Activated naive CD4-positive, alpha-beta T cell treated with anti-CD3 and anti-CD28 coated beads, Interleukin-2, amount 10 ng/mL, durations not matched to agents 7 days and 5 days (primary cell): ENCODE measurements around the gene RLBP1.

Experiments
- CTCF ChIA-PET: fragments of 350-600 bp; sonication (Branson Sonifier 250); formaldehyde crosslinking; loops from one replicate; lab custom pipeline; 2021; ENCODE audit warnings: antibody characterized with exemption; lab: Charles Lee
- DNase-seq: peaks from one replicate; pipeline ENCODE4 v3.0.0-alpha.2; 2020
- H3K27ac Mint-ChIP-seq: one replicate; pipeline ENCODE4 v1.8.0; 2021; ENCODE audit warnings: mild to moderate bottlenecking, moderate library complexity, mixed read lengths
- H3K27me3 Mint-ChIP-seq: one replicate; pipeline ENCODE4 v1.8.0; 2021; ENCODE audit warnings: mild to moderate bottlenecking, mixed read lengths
- H3K36me3 Mint-ChIP-seq: one replicate; pipeline ENCODE4 v1.8.0; 2021; ENCODE audit warnings: mixed read lengths
- H3K4me1 Mint-ChIP-seq: one replicate; pipeline ENCODE4 v1.8.0; 2021; ENCODE audit warnings: mixed read lengths
- H3K4me3 Mint-ChIP-seq: one replicate; pipeline ENCODE4 v1.8.0; 2021; ENCODE audit warnings: mild to moderate bottlenecking, moderate library complexity, mixed read lengths
- H3K9me3 Mint-ChIP-seq: one replicate; pipeline ENCODE4 v1.8.0; 2021; ENCODE audit warnings: mixed read lengths

The RLBP1 gene

DNA sequence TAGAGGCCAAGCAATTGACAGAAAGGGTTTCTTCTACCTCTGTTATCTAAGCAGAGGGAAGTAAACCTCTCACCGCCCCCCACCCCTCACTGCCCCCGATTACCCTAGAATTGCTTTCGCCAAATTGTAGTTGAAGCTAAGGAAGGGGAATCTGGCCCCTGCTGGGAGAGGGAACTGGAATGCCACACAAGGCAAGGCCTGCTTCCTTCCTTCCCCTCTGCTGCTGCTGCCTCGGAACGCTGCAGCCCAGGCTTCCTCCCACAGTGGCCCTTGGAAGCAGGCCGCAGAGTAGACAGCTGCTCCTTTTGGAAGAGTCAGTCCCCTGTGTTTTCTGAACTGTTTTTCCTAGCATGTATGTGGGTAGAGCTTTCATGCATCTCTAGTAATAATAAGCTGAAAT is 21.6 kb downstream of the RLBP1 start:
- Mint-ChIP-seq H3K27me3 (no peaks in the 10 kb centered on the region), H3K9me3 (no peaks in the 10 kb centered on the region), H3K4me3 (no peak overlapping the region), H3K27ac (no peak overlapping the region), H3K4me1 (peaks cover 19% of the 10 kb centered on the region), H3K36me3 (peaks cover 19% of the 10 kb centered on the region)
- CTCF ChIA-PET, result interaction anchor here (1.5 kb wide), 1 partner anchor 20 kb away, joined by 5 read pairs; no protein-coding TSS in a partner anchor
- DNase-seq, result no peak

DNA sequence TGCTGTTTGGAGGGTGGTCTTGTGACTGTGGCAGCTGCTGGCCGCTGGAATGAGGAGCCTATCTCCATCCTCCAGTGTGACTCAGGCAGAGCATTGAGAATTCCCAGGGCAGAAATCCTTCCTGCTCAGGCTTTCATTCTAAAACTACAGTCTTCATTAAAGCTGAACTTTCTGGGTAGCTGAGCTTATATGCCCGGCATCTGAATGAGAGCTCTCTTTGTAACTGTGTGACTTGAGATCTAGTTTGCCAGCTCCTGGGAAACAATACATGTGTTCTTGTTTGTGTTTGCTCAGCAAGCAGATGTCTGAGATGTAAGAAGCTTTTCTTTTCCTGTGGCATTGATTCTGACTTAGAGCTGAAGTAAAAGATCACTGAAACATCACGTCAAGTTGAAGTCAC is 22.4 kb downstream of the RLBP1 start:
- no peaks in the 10 kb centered on the region for H3K9me3 Mint-ChIP-seq
- CTCF ChIA-PET, result interaction anchor here (0.9 to 1.9 kb wide), 4 partner anchors 8 to 294 kb away, joined by 3 to 9 read pairs (median 4); no protein-coding TSS in a partner anchor
- H3K27me3 Mint-ChIP-seq, result no peaks in the 10 kb centered on the region
- no peak overlapping the region for H3K4me3 Mint-ChIP-seq
- peaks cover 12% of the 10 kb centered on the region for H3K4me1 Mint-ChIP-seq
- DNase-seq, result no peak
- H3K36me3 Mint-ChIP-seq, result peaks cover 23% of the 10 kb centered on the region
- no peak overlapping the region for H3K27ac Mint-ChIP-seq

- H3K27me3 Mint-ChIP-seq, result no peaks in the 10 kb centered on the region
- CTCF ChIA-PET, result interaction anchor here (0.9 to 1.9 kb wide), 3 partner anchors 8 to 293 kb away, joined by 3 to 9 read pairs (median 4); no protein-coding TSS in a partner anchor
- H3K27ac Mint-ChIP-seq, result no peak overlapping the region
- H3K4me3 Mint-ChIP-seq, result no peak overlapping the region
- H3K36me3 Mint-ChIP-seq, result peaks cover 26% of the 10 kb centered on the region
- no peak for DNase-seq
- H3K9me3 Mint-ChIP-seq, result no peaks in the 10 kb centered on the region
- peaks cover 5% of the 10 kb centered on the region for H3K4me1 Mint-ChIP-seq
Measured at GRCh38 chr15:89198196-89198595, 23.2 kb downstream of the RLBP1 start.

DNA sequence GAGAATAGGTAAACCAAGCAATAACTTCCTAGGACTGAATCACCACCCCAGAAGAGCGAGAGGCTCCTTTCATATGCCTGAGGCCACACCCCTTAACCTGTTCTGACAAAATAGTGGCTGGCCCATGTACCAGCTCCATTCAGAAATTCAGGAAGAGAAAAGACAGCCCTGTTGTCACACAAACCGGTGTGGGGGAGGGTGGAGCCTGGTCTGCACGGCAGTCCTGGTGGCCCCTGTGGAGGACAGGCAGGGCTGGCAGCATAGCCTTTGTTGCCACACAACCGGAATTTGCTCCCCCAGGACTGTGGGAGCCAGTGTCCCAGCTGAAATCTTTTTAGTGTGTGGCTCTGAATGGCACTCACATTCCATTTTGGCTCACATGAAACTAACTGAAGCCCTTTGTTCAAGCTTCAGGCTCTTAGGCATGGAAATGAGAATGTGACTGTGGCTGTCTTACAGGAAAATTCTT is 23.8 kb downstream of the RLBP1 start:
- H3K4me3 Mint-ChIP-seq, result no peak overlapping the region
- H3K27me3 Mint-ChIP-seq, result no peaks in the 10 kb centered on the region
- no peak for DNase-seq
- H3K9me3 Mint-ChIP-seq, result no peaks in the 10 kb centered on the region
- peak overlapping the region; percentile 30 for H3K27ac Mint-ChIP-seq
- H3K36me3 Mint-ChIP-seq, result peaks cover 32% of the 10 kb centered on the region
- peaks cover 4% of the 10 kb centered on the region for H3K4me1 Mint-ChIP-seq
- CTCF ChIA-PET, result interaction anchor here (1.9 to 2.0 kb wide), 2 partner anchors 9 to 140 kb away, joined by 6 to 9 read pairs; no protein-coding TSS in a partner anchor

- Mint-ChIP-seq H3K36me3 (peaks cover 31% of the 10 kb centered on the region), H3K9me3 (no peaks in the 10 kb centered on the region), H3K4me3 (no peak overlapping the region), H3K27me3 (no peaks in the 10 kb centered on the region), H3K27ac (peak overlapping the region; percentile 30), H3K4me1 (peaks cover 4% of the 10 kb centered on the region)
- DNase-seq, result no peak
- CTCF ChIA-PET, result interaction anchor here (0.6 to 2.0 kb wide), 3 partner anchors 10 to 140 kb away, joined by 3 to 9 read pairs (median 6); no protein-coding TSS in a partner anchor
Measured at GRCh38 chr15:89196994-89197393, 24.4 kb downstream of the RLBP1 start.

DNA sequence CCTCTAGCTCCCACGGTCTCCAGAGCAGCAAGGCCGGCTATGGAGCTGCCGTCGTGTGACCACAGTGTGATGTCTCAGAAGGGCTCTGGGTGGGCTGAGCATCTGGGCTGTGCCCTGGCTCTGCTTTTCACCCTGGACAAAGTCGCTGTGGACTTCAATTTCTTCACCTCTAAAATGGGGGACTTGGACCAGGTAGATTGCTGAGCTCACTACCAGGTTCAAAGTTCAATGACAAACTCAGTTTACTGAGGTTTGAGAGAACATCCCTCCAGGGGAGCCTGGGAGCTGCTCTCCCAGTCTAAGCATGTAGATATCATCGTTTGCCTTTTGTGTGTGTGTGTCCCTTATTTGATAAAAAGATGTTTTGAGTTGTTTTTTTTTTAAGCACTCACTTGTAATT is 25.1 kb downstream of the RLBP1 start:
- CTCF ChIA-PET, result interaction anchor here (1.0 to 3.0 kb wide), 4 partner anchors 10 to 139 kb away, joined by 3 to 13 read pairs (median 6); no protein-coding TSS in a partner anchor
- Mint-ChIP-seq H3K4me1 (peaks cover 4% of the 10 kb centered on the region), H3K27ac (no peak overlapping the region)

DNA sequence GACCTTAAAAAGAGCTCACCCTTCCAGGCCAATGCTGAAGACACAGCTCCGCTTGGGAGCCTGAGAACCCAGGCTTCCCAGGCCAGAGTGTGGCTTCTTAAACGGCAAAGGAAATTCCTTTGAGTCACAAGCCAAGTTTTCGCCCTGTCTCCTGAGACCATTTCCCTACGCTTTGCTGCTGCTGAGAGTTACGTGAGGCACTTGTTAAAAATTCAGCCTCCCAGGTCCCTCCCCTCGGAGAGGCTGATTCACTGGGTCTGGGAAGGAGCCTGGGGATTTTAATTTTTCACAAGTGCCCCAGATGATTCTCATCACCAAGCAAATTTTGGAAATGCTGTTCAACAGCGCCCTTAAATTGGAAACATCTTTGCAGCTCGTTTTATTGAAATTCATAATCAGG is 25.5 kb downstream of the RLBP1 start:
- H3K4me1 Mint-ChIP-seq, result peaks cover 4% of the 10 kb centered on the region
- H3K36me3 Mint-ChIP-seq, result peaks cover 34% of the 10 kb centered on the region
- no peak for DNase-seq
- CTCF ChIA-PET, result interaction anchor here (1.0 to 3.0 kb wide), 5 partner anchors 11 to 138 kb away, joined by 3 to 13 read pairs (median 6); no protein-coding TSS in a partner anchor
- no peaks in the 10 kb centered on the region for H3K27me3 Mint-ChIP-seq
- no peaks in the 10 kb centered on the region for H3K9me3 Mint-ChIP-seq
- H3K4me3 Mint-ChIP-seq, result no peak overlapping the region
- no peak overlapping the region for H3K27ac Mint-ChIP-seq

More for the DNA sequence above, 25.1 kb downstream of the RLBP1 start:
- DNase-seq, result no peak
- no peak overlapping the region for H3K4me3 Mint-ChIP-seq
- no peaks in the 10 kb centered on the region for H3K27me3 Mint-ChIP-seq
- no peaks in the 10 kb centered on the region for H3K9me3 Mint-ChIP-seq
- peaks cover 31% of the 10 kb centered on the region for H3K36me3 Mint-ChIP-seq

GRCh38 chr15:89194608-89195007 is 26.8 kb downstream of the RLBP1 start:
- peaks cover 4% of the 10 kb centered on the region for H3K4me1 Mint-ChIP-seq
- no peaks in the 10 kb centered on the region for H3K27me3 Mint-ChIP-seq
- H3K36me3 Mint-ChIP-seq, result peaks cover 35% of the 10 kb centered on the region
- no peak for DNase-seq
- no peaks in the 10 kb centered on the region for H3K9me3 Mint-ChIP-seq
- H3K4me3 Mint-ChIP-seq, result no peak overlapping the region
- H3K27ac Mint-ChIP-seq, result no peak overlapping the region
- CTCF ChIA-PET, result interaction anchor here (1.4 to 3.0 kb wide), 4 partner anchors 12 to 23 kb away, joined by 4 to 13 read pairs (median 6); no protein-coding TSS in a partner anchor

DNA sequence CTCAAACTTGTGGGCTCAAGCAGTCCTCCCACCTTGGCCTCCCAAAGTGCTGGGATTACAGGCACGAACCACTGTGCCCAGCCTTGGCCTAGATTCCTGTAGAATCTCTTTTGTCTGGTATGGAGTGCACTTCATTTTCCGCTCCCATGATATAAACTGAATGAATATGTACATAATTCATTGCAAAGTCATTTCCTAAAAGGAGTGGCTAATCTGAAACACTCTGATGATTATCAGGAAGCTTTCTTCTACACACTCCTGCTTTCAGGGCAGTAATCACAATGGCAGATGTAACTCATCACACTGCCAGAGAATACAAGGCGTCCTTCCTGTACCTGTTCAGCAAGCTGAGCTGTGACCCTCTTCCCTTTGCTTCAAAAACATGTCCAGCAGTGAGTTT is 28.6 kb downstream of the RLBP1 start:
- DNase-seq, result no peak
- Mint-ChIP-seq H3K9me3 (no peaks in the 10 kb centered on the region), H3K4me1 (peaks cover 4% of the 10 kb centered on the region), H3K4me3 (no peak overlapping the region), H3K27me3 (no peaks in the 10 kb centered on the region), H3K27ac (no peak overlapping the region), H3K36me3 (peaks cover 39% of the 10 kb centered on the region)
- CTCF ChIA-PET, result interaction anchor here (0.9 to 1.7 kb wide), 4 partner anchors 14 to 135 kb away, joined by 4 to 6 read pairs (median 4); no protein-coding TSS in a partner anchor

GRCh38 chr15:89192136-89192535 is 29.2 kb downstream of the RLBP1 start:
- peaks cover 36% of the 10 kb centered on the region for H3K36me3 Mint-ChIP-seq
- H3K27ac Mint-ChIP-seq, result no peak overlapping the region
- H3K4me3 Mint-ChIP-seq, result no peak overlapping the region
- peaks cover 1% of the 10 kb centered on the region for H3K4me1 Mint-ChIP-seq
- H3K27me3 Mint-ChIP-seq, result no peaks in the 10 kb centered on the region
- CTCF ChIA-PET, result interaction anchor here (0.9 to 1.7 kb wide), 3 partner anchors 14 to 134 kb away, joined by 4 to 6 read pairs (median 4); no protein-coding TSS in a partner anchor
- no peak for DNase-seq
- H3K9me3 Mint-ChIP-seq, result no peaks in the 10 kb centered on the region

DNA sequence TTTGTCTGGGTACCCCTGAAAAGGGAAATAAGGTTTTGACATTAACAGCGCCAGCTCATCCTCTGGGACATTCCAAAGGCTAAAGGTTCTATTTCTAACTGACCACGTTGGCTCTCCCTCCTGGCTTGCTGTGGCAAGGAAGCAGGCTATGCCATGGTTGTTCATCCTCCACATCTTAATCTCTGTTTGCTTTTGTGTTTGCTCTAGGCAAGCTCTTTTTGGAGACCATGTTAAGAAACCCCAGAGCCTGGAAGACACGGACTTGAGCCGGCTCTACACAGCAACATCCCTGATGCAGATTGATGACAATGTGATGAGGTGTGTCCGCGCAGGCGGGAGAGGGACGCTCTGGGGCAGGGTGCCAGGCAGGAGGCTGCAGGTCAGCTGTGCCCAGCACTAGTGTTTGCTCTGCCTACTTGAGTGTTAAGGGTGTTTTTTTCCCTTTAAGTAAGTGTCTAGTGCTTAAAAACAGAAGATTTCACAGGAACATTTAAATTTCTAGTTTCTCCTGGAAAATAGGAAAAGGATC is 33.3 kb downstream of the RLBP1 start:
- no peak for DNase-seq
- Mint-ChIP-seq H3K4me3 (no peak overlapping the region), H3K4me1 (no peaks in the 10 kb centered on the region), H3K9me3 (no peaks in the 10 kb centered on the region), H3K27ac (no peak overlapping the region), H3K27me3 (no peaks in the 10 kb centered on the region), H3K36me3 (peaks cover 27% of the 10 kb centered on the region)
- CTCF ChIA-PET, result interaction anchor here (1.4 to 1.5 kb wide), 2 partner anchors 10 to 19 kb away, joined by 4 to 10 read pairs; no protein-coding TSS in a partner anchor

- DNase-seq, result no peak
- no peaks in the 10 kb centered on the region for H3K4me1 Mint-ChIP-seq
- H3K27me3 Mint-ChIP-seq, result no peaks in the 10 kb centered on the region
- peaks cover 22% of the 10 kb centered on the region for H3K36me3 Mint-ChIP-seq
- no peaks in the 10 kb centered on the region for H3K9me3 Mint-ChIP-seq
- no peak overlapping the region for H3K4me3 Mint-ChIP-seq
- CTCF ChIA-PET, result interaction anchor here (1.4 to 1.5 kb wide), 3 partner anchors 10 to 19 kb away, joined by 4 to 10 read pairs (median 4); no protein-coding TSS in a partner anchor
- no peak overlapping the region for H3K27ac Mint-ChIP-seq
Measured at GRCh38 chr15:89187301-89187985, 33.9 kb downstream of the RLBP1 start.

- no peak for DNase-seq
- CTCF ChIA-PET, result interaction anchor here (1.4 to 1.5 kb wide), 2 partner anchors 15 to 20 kb away, joined by 4 read pairs; no protein-coding TSS in a partner anchor
- H3K4me1 Mint-ChIP-seq, result no peaks in the 10 kb centered on the region
- no peaks in the 10 kb centered on the region for H3K9me3 Mint-ChIP-seq
- H3K27ac Mint-ChIP-seq, result no peak overlapping the region
- peaks cover 22% of the 10 kb centered on the region for H3K36me3 Mint-ChIP-seq
- H3K27me3 Mint-ChIP-seq, result no peaks in the 10 kb centered on the region
- H3K4me3 Mint-ChIP-seq, result no peak overlapping the region
Measured at GRCh38 chr15:89186803-89187202, 34.6 kb downstream of the RLBP1 start.

DNA sequence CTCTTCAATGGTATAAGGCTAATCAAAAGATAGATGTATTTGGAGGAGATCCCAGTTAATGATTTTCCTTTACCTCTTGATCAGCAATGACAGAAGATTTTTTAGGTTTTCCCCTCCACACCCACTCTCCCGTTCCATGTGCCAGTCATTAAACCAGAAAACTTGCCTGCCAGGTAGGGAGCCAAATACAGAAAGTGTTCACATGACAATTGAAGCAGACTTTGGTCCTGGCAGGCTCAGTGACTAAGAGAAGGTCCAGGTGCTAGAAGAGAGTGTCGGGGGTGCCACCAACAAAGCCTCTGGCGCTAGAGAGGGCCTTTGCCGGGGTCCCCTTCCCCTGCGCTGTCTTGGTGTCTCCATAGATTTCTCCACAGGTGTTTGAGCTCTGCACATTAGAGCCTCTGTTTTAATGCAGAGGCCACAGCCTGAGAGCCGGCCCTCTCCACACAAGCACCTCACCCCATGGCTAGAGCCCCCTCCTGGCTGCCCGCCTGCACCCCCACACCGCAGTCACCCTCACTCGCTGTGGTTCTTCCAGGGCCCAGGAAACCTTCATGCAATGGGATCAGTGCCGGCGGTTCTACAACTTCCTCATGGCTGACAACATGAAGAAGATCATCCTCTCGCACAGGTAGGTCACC is 36.4 kb downstream of the RLBP1 start:
- no peaks in the 10 kb centered on the region for H3K27me3 Mint-ChIP-seq
- CTCF ChIA-PET, result no interaction called here
- no peaks in the 10 kb centered on the region for H3K9me3 Mint-ChIP-seq
- peaks cover 14% of the 10 kb centered on the region for H3K36me3 Mint-ChIP-seq
- H3K27ac Mint-ChIP-seq, result no peak overlapping the region
- no peaks in the 10 kb centered on the region for H3K4me1 Mint-ChIP-seq
- H3K4me3 Mint-ChIP-seq, result no peak overlapping the region
- DNase-seq, result no peak
